ENCODE measurements around the gene BANF2. TPM values are rescaled to one million over a fixed set of nuclear protein-coding genes. Genes with fewer than 3 reads are reported as not detected.

BANF2 gene
- total RNA-seq, 1 donor, result not detected

DNA sequence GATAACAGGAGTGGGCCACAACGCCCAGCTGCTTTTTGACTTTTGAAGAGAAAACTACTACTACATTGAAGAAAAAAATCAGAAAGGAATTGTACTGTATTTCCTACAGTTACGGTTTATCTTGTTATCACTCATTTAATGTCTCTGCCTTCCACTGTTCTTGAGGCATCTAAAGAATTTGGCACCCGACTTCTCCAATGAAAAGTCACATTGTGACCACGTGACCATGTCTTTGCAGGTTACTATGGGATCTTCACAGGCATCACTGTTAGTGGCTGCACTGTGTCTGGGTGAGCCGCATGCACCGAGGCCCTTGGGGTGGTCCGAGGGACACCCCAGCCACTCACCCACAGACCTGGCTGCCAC, 44.5 kb upstream of the BANF2 start:
- Histone ChIP-seq H3K4me2 (ENCODE audit: insufficient read depth, low read length) (peak overlapping the region; percentile 28), H3K4me1 (ENCODE audit: insufficient read depth, low read length) (peaks cover 39% of the 10 kb centered on the region), H3K79me2 (ENCODE audit: insufficient read depth, low read length) (peaks cover 99% of the 10 kb centered on the region), H3K9me3 (ENCODE audit: low read depth, low read length) (no peaks in the 10 kb centered on the region), H3K4me3 (ENCODE audit: insufficient read depth, low read length) (no peak overlapping the region), H4K20me1 (ENCODE audit: insufficient read depth, low read length) (peaks cover 86% of the 10 kb centered on the region), H3K27ac (ENCODE audit: low read depth, low read length) (peak overlapping the region; percentile 33), H3K27me3 (ENCODE audit: insufficient read depth, low read length) (no peaks in the 10 kb centered on the region), H3K36me3 (ENCODE audit: insufficient read depth, low read length) (peaks cover 72% of the 10 kb centered on the region), H2AFZ (ENCODE audit: low read length) (no peak overlapping the region)
- peak; percentile 57 for DNase-seq (ENCODE audit: insufficient read length, low spot score, missing footprints)
- TF ChIP-seq, protein P1, sequence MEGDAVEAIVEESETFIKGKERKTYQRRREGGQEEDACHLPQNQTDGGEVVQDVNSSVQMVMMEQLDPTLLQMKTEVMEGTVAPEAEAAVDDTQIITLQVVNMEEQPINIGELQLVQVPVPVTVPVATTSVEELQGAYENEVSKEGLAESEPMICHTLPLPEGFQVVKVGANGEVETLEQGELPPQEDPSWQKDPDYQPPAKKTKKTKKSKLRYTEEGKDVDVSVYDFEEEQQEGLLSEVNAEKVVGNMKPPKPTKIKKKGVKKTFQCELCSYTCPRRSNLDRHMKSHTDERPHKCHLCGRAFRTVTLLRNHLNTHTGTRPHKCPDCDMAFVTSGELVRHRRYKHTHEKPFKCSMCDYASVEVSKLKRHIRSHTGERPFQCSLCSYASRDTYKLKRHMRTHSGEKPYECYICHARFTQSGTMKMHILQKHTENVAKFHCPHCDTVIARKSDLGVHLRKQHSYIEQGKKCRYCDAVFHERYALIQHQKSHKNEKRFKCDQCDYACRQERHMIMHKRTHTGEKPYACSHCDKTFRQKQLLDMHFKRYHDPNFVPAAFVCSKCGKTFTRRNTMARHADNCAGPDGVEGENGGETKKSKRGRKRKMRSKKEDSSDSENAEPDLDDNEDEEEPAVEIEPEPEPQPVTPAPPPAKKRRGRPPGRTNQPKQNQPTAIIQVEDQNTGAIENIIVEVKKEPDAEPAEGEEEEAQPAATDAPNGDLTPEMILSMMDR (IDR thresholded peaks at IDR 0.05; ENCODE audit: extremely low read depth, low read depth, low read length), result no peak

DNA sequence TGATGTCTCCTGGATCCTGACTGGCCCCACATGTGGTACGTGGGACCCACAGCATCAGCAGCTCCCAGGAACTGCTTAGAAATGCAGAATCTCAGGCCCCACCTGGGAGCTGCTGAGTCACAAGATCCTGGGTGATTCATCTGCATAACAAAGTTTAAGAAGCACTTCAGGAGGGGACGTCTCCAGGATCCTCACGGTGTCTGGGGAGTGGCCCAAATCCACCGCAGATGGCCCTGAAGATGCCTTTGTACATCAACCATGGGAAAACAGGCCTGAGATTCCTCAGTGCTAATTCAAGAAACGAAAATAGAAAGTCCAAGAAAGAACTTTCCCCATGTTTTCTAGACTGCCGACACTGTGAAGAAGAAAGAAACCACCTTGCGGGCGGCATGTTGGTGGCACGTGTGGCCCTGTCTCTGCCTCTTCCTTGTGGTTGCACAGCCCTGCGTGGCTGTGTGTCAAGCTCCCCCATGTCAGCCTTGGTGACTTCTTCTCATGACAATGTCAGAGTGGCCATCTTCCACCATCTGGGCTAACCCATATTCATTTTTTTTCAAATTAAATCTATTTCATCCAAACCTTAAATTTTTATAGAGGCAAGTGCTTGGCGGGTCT, 43.8 kb upstream of the BANF2 start:
- TF ChIP-seq, protein P1 (IDR thresholded peaks at IDR 0.05; ENCODE audit: extremely low read depth, low read depth, low read length), result no peak
- peaks cover 65% of the 10 kb centered on the region for H3K36me3 ChIP-seq (ENCODE audit: insufficient read depth, low read length)
- peak overlapping the region; percentile 33 for H3K27ac ChIP-seq (ENCODE audit: low read depth, low read length)
- no peak overlapping the region for H3K4me2 ChIP-seq (ENCODE audit: insufficient read depth, low read length)
- H3K27me3 ChIP-seq (ENCODE audit: insufficient read depth, low read length), result no peaks in the 10 kb centered on the region
- no peak overlapping the region for H2AFZ ChIP-seq (ENCODE audit: low read length)
- H3K4me1 ChIP-seq (ENCODE audit: insufficient read depth, low read length), result peaks cover 39% of the 10 kb centered on the region
- no peaks in the 10 kb centered on the region for H3K9me3 ChIP-seq (ENCODE audit: low read depth, low read length)
- H3K4me3 ChIP-seq (ENCODE audit: insufficient read depth, low read length), result no peak overlapping the region
- peak; percentile 76 for DNase-seq (ENCODE audit: insufficient read length, low spot score, missing footprints)
- peaks cover 99% of the 10 kb centered on the region for H3K79me2 ChIP-seq (ENCODE audit: insufficient read depth, low read length)
- H4K20me1 ChIP-seq (ENCODE audit: insufficient read depth, low read length), result peaks cover 86% of the 10 kb centered on the region

DNA sequence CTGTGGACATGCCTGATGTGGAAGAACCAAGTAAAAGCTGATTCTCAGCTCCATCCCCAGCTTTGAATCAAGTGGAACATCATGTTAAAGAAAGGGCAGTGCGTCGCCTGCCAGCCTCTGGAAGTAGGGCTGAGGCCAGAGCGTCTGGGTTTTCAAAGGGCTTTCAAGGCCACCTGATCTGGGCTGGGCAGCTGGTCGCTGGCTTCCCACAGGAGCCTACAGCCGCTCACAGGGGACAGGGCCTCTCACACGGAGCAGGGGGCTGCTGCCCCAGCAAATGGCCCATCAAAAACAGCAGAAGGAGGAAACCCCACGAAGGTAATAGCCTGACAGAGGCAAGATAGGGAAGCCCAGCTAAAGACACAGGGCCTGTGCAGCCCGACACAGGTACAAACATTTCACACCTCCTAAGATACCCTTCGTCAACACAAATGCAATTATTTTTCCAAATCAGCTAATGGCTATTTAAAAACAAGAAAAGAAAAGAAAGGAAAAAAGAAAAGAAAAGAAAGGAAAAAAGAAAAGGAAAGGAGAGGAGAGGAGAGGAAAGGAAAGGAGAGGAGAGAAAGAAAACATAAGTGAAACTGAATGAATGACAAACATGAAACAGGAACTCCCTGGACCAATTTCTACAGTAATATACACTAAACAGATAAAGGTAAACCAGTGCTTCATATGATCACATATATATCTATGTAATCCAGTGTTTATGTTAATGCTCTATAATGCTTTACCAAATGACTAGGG, 42.5 kb upstream of the BANF2 start:
- peaks cover 38% of the 10 kb centered on the region for H3K4me1 ChIP-seq (ENCODE audit: insufficient read depth, low read length)
- H3K9me3 ChIP-seq (ENCODE audit: low read depth, low read length), result no peaks in the 10 kb centered on the region
- H4K20me1 ChIP-seq (ENCODE audit: insufficient read depth, low read length), result peaks cover 81% of the 10 kb centered on the region
- peaks cover 65% of the 10 kb centered on the region for H3K36me3 ChIP-seq (ENCODE audit: insufficient read depth, low read length)
- H3K79me2 ChIP-seq (ENCODE audit: insufficient read depth, low read length), result peaks cover 97% of the 10 kb centered on the region
- no peaks in the 10 kb centered on the region for H3K27me3 ChIP-seq (ENCODE audit: insufficient read depth, low read length)
- no peak overlapping the region for H2AFZ ChIP-seq (ENCODE audit: low read length)
- H3K4me2 ChIP-seq (ENCODE audit: insufficient read depth, low read length), result peak overlapping the region; percentile 6
- peak overlapping the region; percentile 33 for H3K27ac ChIP-seq (ENCODE audit: low read depth, low read length)
- TF ChIP-seq, protein P1 (IDR thresholded peaks at IDR 0.05; ENCODE audit: extremely low read depth, low read depth, low read length), result no peak
- peak; percentile 38 for DNase-seq (ENCODE audit: insufficient read length, low spot score, missing footprints)
- H3K4me3 ChIP-seq (ENCODE audit: insufficient read depth, low read length), result no peak overlapping the region

DNA sequence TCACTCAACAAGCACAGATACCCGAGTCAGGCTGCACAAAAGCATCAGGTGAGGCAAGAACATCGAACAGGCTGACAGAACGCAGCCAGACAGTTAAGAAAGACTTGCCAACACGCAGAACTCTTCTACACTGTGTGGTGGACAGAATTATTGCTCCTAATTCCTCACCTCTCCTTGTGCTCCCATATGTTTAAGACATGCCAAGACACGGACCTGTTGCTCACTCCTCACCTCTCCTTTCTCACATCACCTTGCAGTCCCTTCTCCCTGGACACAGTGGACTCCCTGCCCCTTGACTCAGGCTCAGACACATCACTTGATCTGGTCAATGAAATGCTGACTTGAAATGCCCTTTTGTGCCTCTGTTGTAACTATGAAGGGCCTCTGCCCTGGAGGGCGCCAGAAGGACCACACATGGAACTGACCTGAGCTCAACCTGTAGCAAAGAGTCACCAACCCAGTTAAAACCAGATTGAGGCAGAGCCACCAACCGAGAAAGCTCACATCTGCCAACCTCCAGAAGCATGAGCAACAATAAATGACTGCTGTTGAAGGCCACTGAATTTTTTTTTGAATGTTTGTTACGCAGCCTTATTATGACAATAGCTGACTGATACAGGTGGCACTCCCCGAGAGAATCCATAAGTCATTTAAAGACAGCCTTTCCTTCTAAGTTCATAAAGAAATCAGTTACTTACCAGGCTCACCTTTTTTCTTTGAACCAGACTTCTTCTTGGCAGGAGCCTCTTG, 41.7 kb upstream of the BANF2 start:
- Histone ChIP-seq H4K20me1 (ENCODE audit: insufficient read depth, low read length) (peaks cover 79% of the 10 kb centered on the region), H3K27ac (ENCODE audit: low read depth, low read length) (peak overlapping the region; percentile 33), H3K4me2 (ENCODE audit: insufficient read depth, low read length) (no peak overlapping the region), H3K4me1 (ENCODE audit: insufficient read depth, low read length) (peaks cover 45% of the 10 kb centered on the region), H3K9me3 (ENCODE audit: low read depth, low read length) (no peaks in the 10 kb centered on the region), H3K36me3 (ENCODE audit: insufficient read depth, low read length) (peaks cover 61% of the 10 kb centered on the region), H3K79me2 (ENCODE audit: insufficient read depth, low read length) (peaks cover 97% of the 10 kb centered on the region), H2AFZ (ENCODE audit: low read length) (no peak overlapping the region), H3K4me3 (ENCODE audit: insufficient read depth, low read length) (no peak overlapping the region), H3K27me3 (ENCODE audit: insufficient read depth, low read length) (no peaks in the 10 kb centered on the region)
- TF ChIP-seq, protein P1 (IDR thresholded peaks at IDR 0.05; ENCODE audit: extremely low read depth, low read depth, low read length), result no peak
- DNase-seq (ENCODE audit: insufficient read length, low spot score, missing footprints), result peak; percentile 65

Data from osteoblast (primary cell).